HEK293 (cell line): Measurements from ENCODE around the gene DICER1.

Experiments
- CTCF ChIA-PET: fragments of 350-600 bp; formaldehyde crosslinking; extraction: SDS; loops from one replicate; lab custom pipeline; 2021; ENCODE audit warnings: antibody characterized with exemption; lab: Yijun Ruan, JAX
- POLR2A ChIA-PET: fragments of 300-600 bp; formaldehyde crosslinking; extraction: SDS; loops from one replicate; lab custom pipeline; 2020; ENCODE audit warnings: antibody characterized with exemption, inconsistent platforms; lab: Yijun Ruan, JAX
- H3K27ac ChIP-seq: fragments of 200-500 bp; sonication (Bioruptor generic); 2 replicates; pipeline ENCODE4 v1.5.1; 2014; ENCODE audit warnings: low read depth, low read length, control low read depth, inconsistent platforms; ENCODE audit errors: extremely low read depth
- H3K36me3 ChIP-seq, 2 experiments: fragments of 200-500 bp in 1 of 2; sonication (Bioruptor generic) in 1 of 2; 1 replicate in 1 of 2; 2 replicates in 1 of 2; pipeline ENCODE4 v1.5.1; 2014 to 2017; ENCODE audit warnings: inconsistent platforms in 2 of 2, low read length in 2 of 2; ENCODE audit not compliant: control insufficient read depth in 2 of 2, insufficient read depth in 1 of 2
- H3K4me1 ChIP-seq: fragments of 200-500 bp; sonication (Bioruptor generic); 2 replicates; pipeline ENCODE4 v1.5.1; 2014; ENCODE audit warnings: mild to moderate bottlenecking, low read length, inconsistent platforms; ENCODE audit not compliant: control insufficient read depth, insufficient read depth
- H3K4me3 ChIP-seq: 2 replicates; pipeline ENCODE4 v1.5.1; 2011; ENCODE audit warnings: low read depth, mild to moderate bottlenecking, control low read depth, low read length, moderate library complexity
- H3K9me3 ChIP-seq: fragments of 200-500 bp; sonication (Bioruptor generic); 2 replicates; pipeline ENCODE4 v1.5.1; 2014; ENCODE audit warnings: low read depth, low read length, inconsistent platforms; ENCODE audit not compliant: control insufficient read depth, insufficient read depth
- AEBP2 ChIP-seq: fragments of 450-650 bp; formaldehyde crosslinking; IDR thresholded peaks from 2 replicates; pipeline ENCODE4 v1.5.1; 2016; ENCODE audit warnings: missing biosample characterization, missing genetic modification characterization, borderline replicate concordance
- ATF2 ChIP-seq: fragments of 450-650 bp; formaldehyde crosslinking; IDR thresholded peaks from 2 replicates; pipeline ENCODE4 v1.5.1; 2016; ENCODE audit warnings: missing biosample characterization, missing genetic modification characterization, low read depth
- PATZ1 ChIP-seq: fragments of 450-650 bp; formaldehyde crosslinking; IDR thresholded peaks from 2 replicates; pipeline ENCODE4 v1.5.1; 2016; ENCODE audit warnings: missing biosample characterization, missing genetic modification characterization
- SCRT1 ChIP-seq: fragments of 450-650 bp; formaldehyde crosslinking; IDR thresholded peaks from 2 replicates; pipeline ENCODE4 v1.5.1; 2016; ENCODE audit warnings: missing biosample characterization, missing genetic modification characterization, borderline replicate concordance
- SETDB1 ChIP-seq: IDR thresholded peaks from one replicate; pipeline ENCODE4 v1.6.1; 2017; ENCODE audit warnings: mild to moderate bottlenecking, low read length, moderate library complexity, mixed read lengths; ENCODE audit not compliant: insufficient read length
- ZBTB26 ChIP-seq: fragments of 450-650 bp; formaldehyde crosslinking; optimal IDR thresholded peaks from 2 replicates; pipeline ENCODE3; 2016; ENCODE audit warnings: missing biosample characterization, mild to moderate bottlenecking, missing genetic modification characterization
- ZBTB44 ChIP-seq: fragments of 450-650 bp; IDR thresholded peaks from 2 replicates; pipeline ENCODE4 v1.5.1; 2018; ENCODE audit warnings: missing biosample characterization, mild to moderate bottlenecking, missing genetic modification characterization
- ZBTB48 ChIP-seq: fragments of 450-650 bp; formaldehyde crosslinking; IDR thresholded peaks from 2 replicates; pipeline ENCODE4 v1.5.1; 2016; ENCODE audit warnings: missing biosample characterization, missing genetic modification characterization
- ZFP69B ChIP-seq: fragments of 450-650 bp; formaldehyde crosslinking; IDR thresholded peaks from 2 replicates; pipeline ENCODE4 v1.5.1; 2016; ENCODE audit warnings: missing biosample characterization, missing genetic modification characterization
- ZNF114 ChIP-seq: fragments of 450-650 bp; formaldehyde crosslinking; IDR thresholded peaks from 2 replicates; pipeline ENCODE4 v1.5.0; 2017; ENCODE audit warnings: missing biosample characterization, missing genetic modification characterization
- ZNF169 ChIP-seq: fragments of 450-650 bp; formaldehyde crosslinking; IDR thresholded peaks from 2 replicates; pipeline ENCODE4 v1.5.1; 2016; ENCODE audit warnings: missing biosample characterization, missing genetic modification characterization
- ZNF423 ChIP-seq: fragments of 450-650 bp; formaldehyde crosslinking; IDR thresholded peaks from 2 replicates; pipeline ENCODE4 v1.5.1; 2016; ENCODE audit warnings: missing biosample characterization, missing genetic modification characterization
- ZNF501 ChIP-seq: fragments of 450-650 bp; formaldehyde crosslinking; IDR thresholded peaks from 2 replicates; pipeline ENCODE4 v1.5.1; 2016; ENCODE audit warnings: missing biosample characterization, missing genetic modification characterization
- ZNF514 ChIP-seq: fragments of 450-650 bp; formaldehyde crosslinking; IDR thresholded peaks from 2 replicates; pipeline ENCODE4 v1.5.1; 2016; ENCODE audit warnings: missing biosample characterization, missing genetic modification characterization
- ZNF624 ChIP-seq: fragments of 450-650 bp; formaldehyde crosslinking; IDR thresholded peaks from 2 replicates; pipeline ENCODE4 v1.5.1; 2017; ENCODE audit warnings: missing biosample characterization, missing genetic modification characterization
- ZNF645 ChIP-seq: fragments of 450-650 bp; formaldehyde crosslinking; IDR thresholded peaks from 2 replicates; pipeline ENCODE4; 2016; ENCODE audit warnings: missing biosample characterization, missing genetic modification characterization

The DICER1 gene

GRCh38 chr14:95057851-95058250, 99.5 kb downstream of the DICER1 start:
- H3K27ac ChIP-seq, result no peak overlapping the region
- H3K9me3 ChIP-seq, result no peaks in the 10 kb centered on the region
- CTCF ChIA-PET, result no interaction called here

More at GRCh38 chr14:95057851-95058250, 99.5 kb downstream of the DICER1 start:
- Histone ChIP-seq H3K4me3 (no peak overlapping the region), H3K36me3 (no peaks in the 10 kb centered on the region), H3K4me1 (no peaks in the 10 kb centered on the region)
- TF ChIP-seq ZNF624 (no peak), ZFP69B (tag by site-specific recombination) (no peak), ZBTB48 (no peak), ATF2 (tag by site-specific recombination) (no peak), ZNF501 (no peak), SETDB1 (no peak), ZNF514 (tag by site-specific recombination) (no peak), ZNF645 (tag by site-specific recombination) (no peak), ZNF423 (tag by site-specific recombination) (no peak), ZBTB26 (tag by site-specific recombination) (no peak), PATZ1 (tag by site-specific recombination) (no peak), ZBTB44 (no peak), AEBP2 (tag by site-specific recombination) (no peak), ZNF114 (tag by site-specific recombination) (no peak), SCRT1 (tag by site-specific recombination) (no peak), ZNF169 (no peak)
- POLR2A ChIA-PET, result no interaction called here
